Neural cell (in vitro differentiated cells): ENCODE results near the gene ZNF580. TPM values are rescaled to one million over a fixed set of nuclear protein-coding genes. Genes with fewer than 3 reads are reported as not detected.

Experiments
- H2AFZ ChIP-seq: fragments of 200-600, 300-800 bp; sonication (generic), shearing (Covaris generic); 2 replicates; pipeline ENCODE4 v1.6.0; 2014; ENCODE audit warnings: low read depth, mild to moderate bottlenecking, antibody characterized with exemption, low read length, moderate library complexity
- H3F3A ChIP-seq: fragments of 200-600 bp; shearing (Covaris generic); 2 replicates; pipeline ENCODE4 v1.6.1; 2016; ENCODE audit warnings: mild to moderate bottlenecking, moderate library complexity, mixed read lengths, antibody characterized with exemption, low read length; ENCODE audit not compliant: insufficient read depth, poor library complexity, severe bottlenecking
- H3K27ac ChIP-seq: fragments of 200-600, 300-800 bp; sonication (generic), shearing (Covaris generic); 2 replicates; pipeline ENCODE4 v1.5.1; 2014; ENCODE audit warnings: mild to moderate bottlenecking, low read length, moderate library complexity
- H3K27me3 ChIP-seq: fragments of 300-800, 200-600 bp; sonication (generic), shearing (Covaris generic); 2 replicates; pipeline ENCODE4 v1.6.0; 2014; ENCODE audit warnings: mild to moderate bottlenecking, low read depth, low read length, moderate library complexity; ENCODE audit not compliant: insufficient read depth
- H3K36me3 ChIP-seq: fragments of 300-800, 200-600 bp; sonication (generic), shearing (Covaris generic); 2 replicates; pipeline ENCODE4 v1.5.1; 2014; ENCODE audit warnings: mild to moderate bottlenecking, antibody characterized with exemption, low read length, moderate library complexity; ENCODE audit not compliant: insufficient read depth
- H3K4me2 ChIP-seq: fragments of 300-800, 200-600 bp; sonication (generic), shearing (Covaris generic); 2 replicates; pipeline ENCODE4 v1.6.0; 2014; ENCODE audit warnings: mild to moderate bottlenecking, low read length
- H3K4me3 ChIP-seq: fragments of 300-800, 200-600 bp; sonication (generic), shearing (Covaris generic); 2 replicates; pipeline ENCODE4 v1.5.1; 2014; ENCODE audit warnings: mild to moderate bottlenecking, low read length, moderate library complexity
- H3K79me2 ChIP-seq: fragments of 200-600 bp; shearing (Covaris generic); replicated peaks from 2 replicates; pipeline ENCODE4 v1.6.0; 2014; ENCODE audit warnings: mild to moderate bottlenecking, low read length, moderate library complexity; ENCODE audit not compliant: insufficient read depth
- H3K9ac ChIP-seq: fragments of 300-800, 200-600 bp; sonication (generic), shearing (Covaris generic); 2 replicates; pipeline ENCODE4 v1.6.1; 2016; ENCODE audit warnings: mild to moderate bottlenecking, low read length, mixed read lengths
- H3K9me2 ChIP-seq: fragments of 200-600 bp; shearing (Covaris generic); 2 replicates; pipeline ENCODE4 v1.6.1; 2016; ENCODE audit warnings: mild to moderate bottlenecking, low read length, mixed read lengths; ENCODE audit not compliant: insufficient read depth
- H3K9me3 ChIP-seq: fragments of 200-600, 300-800 bp; sonication (generic), shearing (Covaris generic); 2 replicates; pipeline ENCODE4 v1.6.1; 2016; ENCODE audit warnings: mild to moderate bottlenecking, mixed run types, low read length, moderate library complexity, mixed read lengths
- H4K20me1 ChIP-seq: fragments of 200-600 bp; shearing (Covaris generic); 2 replicates; pipeline ENCODE4 v1.6.1; 2016; ENCODE audit warnings: mild to moderate bottlenecking, mixed run types; ENCODE audit not compliant: insufficient read depth
- EP300 ChIP-seq: fragments of 450-650 bp; conservative IDR thresholded peaks from 2 replicates; pipeline ENCODE4 v1.6.1; 2014; ENCODE audit warnings: antibody characterized with exemption, mild to moderate bottlenecking, moderate library complexity; ENCODE audit not compliant: poor library complexity, severe bottlenecking
- EZH2 ChIP-seq: fragments of 200-600, 300-800 bp; shearing (Covaris generic), sonication (generic); IDR thresholded peaks from 2 replicates; pipeline ENCODE4 v1.6.1; 2014; ENCODE audit warnings: antibody characterized with exemption, low read length, borderline replicate concordance, mild to moderate bottlenecking; ENCODE audit not compliant: insufficient read depth, poor library complexity, severe bottlenecking
- MXI1 ChIP-seq: fragments of 450-650 bp; conservative IDR thresholded peaks from 2 replicates; pipeline ENCODE4 v1.6.1; 2014; ENCODE audit warnings: antibody characterized with exemption, mild to moderate bottlenecking; ENCODE audit not compliant: poor library complexity, severe bottlenecking
- POLR2AphosphoS5 ChIP-seq: IDR thresholded peaks from 2 replicates; pipeline ENCODE4 v1.6.1; 2012
- RAD21 ChIP-seq: fragments of 450-650 bp; conservative IDR thresholded peaks from 2 replicates; pipeline ENCODE4 v1.6.1; 2014; ENCODE audit warnings: antibody characterized with exemption, mild to moderate bottlenecking, moderate library complexity
- REST ChIP-seq: IDR thresholded peaks from 2 replicates; pipeline ENCODE4 v1.6.1; 2012; ENCODE audit warnings: borderline replicate concordance
- SMC3 ChIP-seq: fragments of 450-650 bp; conservative IDR thresholded peaks from 2 replicates; pipeline ENCODE4 v1.6.1; 2014; ENCODE audit warnings: antibody characterized with exemption, mild to moderate bottlenecking, moderate library complexity; ENCODE audit not compliant: poor library complexity
- TAF1 ChIP-seq: IDR thresholded peaks from 2 replicates; pipeline ENCODE4 v1.6.1; 2012; ENCODE audit warnings: low read depth
- polyA plus RNA-seq: library from polyadenylated mRNA; depleted of rRNA; stranded (reverse); fragments of >200 nt; gene quantifications from 2 replicates; pipeline ENCODE4 v1.2.3, GENCODE V29; 2014
- TF ChIP-seq, protein P1 (sequence below): fragments of 450-650 bp; IDR thresholded peaks from 2 replicates; pipeline ENCODE4 v1.5.1; 2014; ENCODE audit warnings: antibody characterized with exemption, mild to moderate bottlenecking, moderate library complexity; ENCODE audit not compliant: poor library complexity, severe bottlenecking

Gene ZNF580
- polyA plus RNA-seq, 1 donor from 2014 or later, result 11.7 TPM

DNA sequence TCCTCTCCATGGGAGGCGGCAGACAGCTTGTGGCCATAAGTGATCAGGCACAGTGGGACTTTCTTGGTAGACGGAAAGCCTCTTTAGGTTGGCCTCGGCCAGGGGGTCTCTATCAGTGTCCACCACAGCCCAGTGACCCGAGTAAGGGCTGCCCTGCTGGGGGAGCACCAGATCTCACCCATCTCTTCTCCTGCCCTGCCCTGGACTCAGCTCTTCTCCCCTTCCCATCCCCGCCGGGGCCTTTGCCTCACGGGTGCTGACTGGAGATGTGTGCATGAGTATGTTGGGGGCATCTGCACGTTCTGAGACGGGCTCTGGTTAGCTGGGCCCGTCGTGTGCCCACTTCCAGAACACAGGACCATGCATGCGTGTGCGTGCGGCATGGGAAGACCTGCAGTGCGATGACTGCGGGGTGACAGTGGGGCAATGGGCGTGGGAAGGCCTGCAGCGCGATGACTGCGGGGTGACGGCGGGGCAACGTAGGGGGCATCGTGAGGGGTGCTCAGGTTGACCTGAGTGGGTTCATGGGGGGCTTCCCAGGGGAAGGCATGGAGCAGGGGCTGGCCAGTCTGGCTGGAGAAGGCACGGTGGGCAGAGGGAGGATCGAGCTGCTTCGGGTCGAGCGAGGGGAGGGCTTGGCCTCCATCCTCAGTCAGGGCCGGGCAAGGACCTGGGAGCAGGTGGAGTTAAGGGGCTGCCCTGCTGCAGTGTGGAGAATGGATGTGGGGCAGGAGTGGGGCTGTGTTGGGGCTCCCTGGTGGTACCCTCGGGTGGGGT, 50.2 kb downstream of the ZNF580 start:
- Histone ChIP-seq H3K4me3 (no peak overlapping the region), H3K27me3 (no peaks in the 10 kb centered on the region), H3K9ac (no peak overlapping the region), H4K20me1 (no peaks in the 10 kb centered on the region), H3K9me3 (no peaks in the 10 kb centered on the region), H3K36me3 (no peaks in the 10 kb centered on the region), H2AFZ (no peak overlapping the region), H3K9me2 (no peaks in the 10 kb centered on the region), H3K27ac (no peak overlapping the region), H3F3A (no peaks in the 10 kb centered on the region), H3K79me2 (no peaks in the 10 kb centered on the region), H3K4me2 (no peak overlapping the region)
- TF ChIP-seq TAF1 (no peak), RAD21 (no peak), MXI1 (no peak), POLR2AphosphoS5 (no peak), EP300 (no peak), SMC3 (no peak), EZH2 (no peak), REST (no peak)
- TF ChIP-seq, protein P1, sequence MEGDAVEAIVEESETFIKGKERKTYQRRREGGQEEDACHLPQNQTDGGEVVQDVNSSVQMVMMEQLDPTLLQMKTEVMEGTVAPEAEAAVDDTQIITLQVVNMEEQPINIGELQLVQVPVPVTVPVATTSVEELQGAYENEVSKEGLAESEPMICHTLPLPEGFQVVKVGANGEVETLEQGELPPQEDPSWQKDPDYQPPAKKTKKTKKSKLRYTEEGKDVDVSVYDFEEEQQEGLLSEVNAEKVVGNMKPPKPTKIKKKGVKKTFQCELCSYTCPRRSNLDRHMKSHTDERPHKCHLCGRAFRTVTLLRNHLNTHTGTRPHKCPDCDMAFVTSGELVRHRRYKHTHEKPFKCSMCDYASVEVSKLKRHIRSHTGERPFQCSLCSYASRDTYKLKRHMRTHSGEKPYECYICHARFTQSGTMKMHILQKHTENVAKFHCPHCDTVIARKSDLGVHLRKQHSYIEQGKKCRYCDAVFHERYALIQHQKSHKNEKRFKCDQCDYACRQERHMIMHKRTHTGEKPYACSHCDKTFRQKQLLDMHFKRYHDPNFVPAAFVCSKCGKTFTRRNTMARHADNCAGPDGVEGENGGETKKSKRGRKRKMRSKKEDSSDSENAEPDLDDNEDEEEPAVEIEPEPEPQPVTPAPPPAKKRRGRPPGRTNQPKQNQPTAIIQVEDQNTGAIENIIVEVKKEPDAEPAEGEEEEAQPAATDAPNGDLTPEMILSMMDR, result no peak

DNA sequence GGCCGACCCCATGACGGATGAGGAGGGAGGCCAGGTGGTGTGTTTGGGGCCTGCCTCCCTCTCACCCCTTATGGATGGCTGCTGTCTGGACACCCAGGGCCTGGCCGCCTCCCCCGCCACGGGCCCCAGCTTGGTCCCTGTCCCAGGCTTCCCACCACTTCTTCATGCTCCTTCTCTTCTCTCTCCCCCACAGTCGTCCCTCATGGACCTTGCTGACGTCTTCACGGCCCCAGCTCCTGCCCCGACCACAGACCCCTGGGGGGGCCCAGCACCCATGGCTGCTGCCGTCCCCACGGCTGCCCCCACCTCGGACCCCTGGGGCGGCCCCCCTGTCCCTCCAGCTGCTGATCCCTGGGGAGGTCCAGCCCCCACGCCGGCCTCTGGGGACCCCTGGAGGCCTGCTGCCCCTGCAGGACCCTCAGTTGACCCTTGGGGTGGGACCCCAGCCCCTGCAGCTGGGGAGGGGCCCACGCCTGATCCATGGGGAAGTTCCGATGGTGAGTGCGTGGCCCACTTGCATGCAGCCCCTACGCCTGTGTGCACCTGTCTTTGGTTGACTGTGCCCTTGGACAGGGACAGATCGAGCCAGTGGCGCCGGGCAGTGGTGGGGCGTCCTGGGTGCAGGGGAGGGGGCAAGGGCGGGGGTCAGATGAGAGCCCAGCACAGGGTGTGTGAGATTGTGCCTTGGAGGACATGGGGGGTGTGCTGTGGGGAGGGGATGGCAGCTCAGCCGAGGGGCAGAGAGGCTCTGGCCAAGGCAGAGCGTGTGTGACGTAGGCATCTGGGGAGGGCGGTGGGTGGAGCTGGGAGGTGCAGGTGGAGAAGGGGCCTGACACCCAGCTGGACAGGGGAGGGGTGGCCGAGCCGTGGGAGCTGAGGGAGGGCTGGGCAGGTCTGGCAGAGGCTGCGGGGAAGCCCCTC, 51.0 kb downstream of the ZNF580 start:
- TF ChIP-seq SMC3 (no peak), REST (no peak), RAD21 (no peak), POLR2AphosphoS5 (no peak), EP300 (no peak), TAF1 (no peak), MXI1 (no peak), EZH2 (no peak)
- TF ChIP-seq, protein P1, result no peak
- no peaks in the 10 kb centered on the region for H3K36me3 ChIP-seq

More for the DNA sequence above, 51.0 kb downstream of the ZNF580 start:
- no peaks in the 10 kb centered on the region for H3K27me3 ChIP-seq
- no peaks in the 10 kb centered on the region for H3K9me2 ChIP-seq
- no peak overlapping the region for H3K4me2 ChIP-seq
- H3F3A ChIP-seq, result no peaks in the 10 kb centered on the region
- no peak overlapping the region for H3K4me3 ChIP-seq
- H3K27ac ChIP-seq, result no peak overlapping the region
- no peaks in the 10 kb centered on the region for H3K79me2 ChIP-seq
- no peak overlapping the region for H2AFZ ChIP-seq
- no peaks in the 10 kb centered on the region for H3K9me3 ChIP-seq
- H4K20me1 ChIP-seq, result no peaks in the 10 kb centered on the region
- no peak overlapping the region for H3K9ac ChIP-seq
